NCI-H2081 (cell line): ENCODE measurements around the gene SKIL.
"Not testable (repeated sequence)": the region's sequence is repeated elsewhere in the genome, so short reads cannot be mapped to it uniquely, and the experiment has no call there.

Source experiments
- DNase-seq, 2 experiments: peaks; one replicate each; lab custom pipeline; 2025; lab: John Stamatoyannopoulos, UW

The SKIL gene

DNA sequence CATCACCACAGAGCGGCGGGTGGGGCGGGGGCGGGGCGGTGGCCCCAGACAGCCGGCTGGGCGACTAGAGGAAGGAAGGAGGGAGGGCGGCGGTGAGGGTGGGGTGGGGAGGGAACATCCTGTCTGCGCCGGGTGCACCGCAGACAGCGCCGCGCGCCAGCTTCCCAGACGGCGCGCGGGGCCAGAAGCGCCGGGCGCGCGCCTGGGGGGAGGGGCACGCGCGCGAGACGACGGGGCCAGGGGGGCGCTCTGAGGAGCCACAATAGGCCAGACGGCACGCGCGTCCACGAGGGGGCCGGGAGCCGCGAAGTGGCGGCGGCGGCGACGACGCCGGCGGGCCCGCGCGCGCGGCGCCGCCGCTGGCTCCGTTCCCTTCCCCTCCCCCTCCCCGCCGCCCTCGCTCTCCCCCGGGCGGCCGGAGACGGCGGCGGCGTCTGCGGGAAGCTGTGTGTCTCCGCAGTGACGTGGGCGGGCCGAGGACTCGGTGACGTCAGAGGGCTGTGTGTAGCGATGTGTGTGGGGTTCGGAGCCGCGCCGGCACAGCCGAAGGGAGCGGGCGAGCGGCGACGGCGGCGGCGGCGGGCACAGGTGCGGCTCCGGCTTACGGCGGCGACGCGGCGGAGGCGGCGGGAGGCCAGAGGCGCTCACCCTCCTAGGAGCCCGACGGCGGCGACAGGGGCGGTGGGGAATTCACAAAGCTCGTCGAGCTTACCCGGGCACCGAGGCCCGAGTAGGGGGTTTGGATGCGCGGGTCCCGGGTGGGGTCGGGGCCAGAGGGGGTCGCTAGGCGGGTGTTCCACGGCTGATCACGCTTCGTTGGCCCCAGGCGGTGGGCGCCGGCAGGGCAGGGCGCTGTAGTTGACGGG is at the start of gene SKIL:
SKIL (plus strand) TSS at position 540 of the 866 bp plus-strand sequence. CDS start 2,617 bp downstream, outside the sequence.
- peak; percentile 97 to 99 for DNase-seq

- no peak for DNase-seq
Observed at GRCh38 chr3:170309046-170309445, 48.5 kb upstream of the SKIL start.

GRCh38 chr3:170317954-170318353 is 39.6 kb upstream of the SKIL start:
- DNase-seq, result no peak

- no peak for DNase-seq
Observed at GRCh38 chr3:170320461-170321121, 36.9 kb upstream of the SKIL start.

GRCh38 chr3:170321321-170322034 is 36.0 kb upstream of the SKIL start:
- peak in 1 of 2 experiments; percentile 25 for DNase-seq

GRCh38 chr3:170322566-170323269 is 34.8 kb upstream of the SKIL start:
- no peak for DNase-seq

DNA sequence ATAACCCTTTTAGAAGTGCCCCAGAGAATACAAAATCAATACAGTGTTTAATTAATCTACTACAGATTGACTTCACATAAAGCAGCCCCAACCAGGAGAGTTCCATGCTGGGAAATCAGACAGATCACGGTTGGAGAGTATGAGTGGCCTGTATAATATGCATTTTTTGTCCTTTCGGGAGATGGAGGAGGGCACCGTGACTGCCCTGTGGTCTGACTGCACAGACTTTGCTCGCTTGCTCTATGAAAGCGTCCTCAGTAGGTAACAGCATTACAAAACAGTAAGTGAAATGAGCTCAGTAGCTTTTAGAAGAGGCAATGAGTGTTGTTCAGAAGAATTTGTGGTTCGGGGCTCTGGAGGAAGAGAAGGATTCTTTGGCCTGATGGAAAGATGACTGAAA is 34.2 kb upstream of the SKIL start:
- no peak for DNase-seq

GRCh38 chr3:170324962-170325361 is 32.6 kb upstream of the SKIL start:
- no peak for DNase-seq

GRCh38 chr3:170327040-170327808 is 30.3 kb upstream of the SKIL start:
- DNase-seq, result no peak

DNA sequence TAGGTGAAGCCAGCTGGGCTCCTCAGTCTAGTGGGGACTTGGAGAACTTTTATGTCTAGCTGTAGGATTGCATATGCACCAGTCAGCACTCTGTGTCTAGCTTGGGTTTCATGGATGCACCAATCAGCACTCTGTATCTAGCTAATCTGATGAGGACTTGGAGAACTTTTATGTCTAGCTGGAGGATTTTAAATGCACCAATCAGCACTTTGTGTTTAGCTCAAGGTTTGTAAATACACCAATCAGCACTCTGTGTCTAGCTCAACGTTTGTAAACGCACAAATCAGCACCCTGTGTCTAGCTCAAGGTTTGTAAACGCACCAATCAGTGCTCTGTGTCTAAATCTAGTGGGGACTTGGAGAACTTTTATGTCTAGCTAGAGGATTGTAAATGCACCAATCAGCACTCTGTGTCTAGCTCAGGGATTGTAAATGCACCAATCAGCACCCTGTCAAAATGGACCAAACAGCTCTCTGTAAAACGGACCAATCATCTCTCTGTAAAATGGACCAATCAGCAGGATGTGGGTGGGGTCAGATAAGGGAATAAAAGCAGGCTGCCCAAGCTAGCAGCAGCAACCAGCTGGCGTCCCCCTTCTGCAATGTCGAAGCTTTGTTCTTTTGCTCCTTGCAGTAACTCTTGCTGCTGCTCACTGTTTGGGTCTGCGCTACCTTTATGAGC is 29.5 kb upstream of the SKIL start:
- DNase-seq, result not testable (repeated sequence)

DNA sequence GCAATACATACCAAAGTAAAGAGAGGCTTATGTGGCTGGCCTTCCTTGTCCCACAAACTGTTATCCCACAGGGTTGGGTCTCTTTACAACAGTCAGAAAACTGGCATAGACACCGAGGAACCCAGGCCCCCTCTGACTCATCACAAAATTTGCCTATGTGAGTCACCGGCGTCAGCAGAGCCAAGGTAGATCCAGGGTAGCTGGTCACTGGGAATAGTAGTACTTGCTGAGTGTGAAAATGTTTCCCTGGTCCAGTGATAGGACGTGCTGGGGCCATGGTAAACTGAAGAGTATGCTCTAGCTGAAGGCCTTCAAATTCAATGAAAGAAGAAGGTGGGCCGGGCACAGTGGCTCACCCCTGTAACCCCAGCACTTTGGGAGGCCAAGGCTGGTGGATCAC is 27.1 kb upstream of the SKIL start:
- no peak for DNase-seq

DNA sequence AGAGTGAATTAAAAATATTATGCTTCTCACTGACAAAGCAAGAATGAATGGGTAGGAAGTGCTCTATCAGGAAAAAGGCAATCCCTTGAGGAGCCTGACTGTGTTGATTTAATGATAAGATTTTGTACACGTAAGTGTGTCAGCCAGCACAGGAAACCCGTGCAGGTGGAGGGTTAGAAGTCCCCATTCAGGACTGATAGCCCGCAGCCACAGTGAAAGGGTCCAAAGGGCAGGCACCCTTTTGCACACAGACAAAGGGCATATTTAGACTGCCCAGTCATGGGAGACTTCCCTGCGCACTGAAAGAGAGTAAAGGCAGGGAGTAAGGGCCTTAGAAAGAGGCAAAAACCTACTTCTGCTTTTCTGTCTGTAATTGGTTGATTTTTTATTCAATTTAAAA is 26.4 kb upstream of the SKIL start:
- no peak for DNase-seq

- DNase-seq, result no peak
Observed at GRCh38 chr3:170337420-170337819, 20.1 kb upstream of the SKIL start.

DNA sequence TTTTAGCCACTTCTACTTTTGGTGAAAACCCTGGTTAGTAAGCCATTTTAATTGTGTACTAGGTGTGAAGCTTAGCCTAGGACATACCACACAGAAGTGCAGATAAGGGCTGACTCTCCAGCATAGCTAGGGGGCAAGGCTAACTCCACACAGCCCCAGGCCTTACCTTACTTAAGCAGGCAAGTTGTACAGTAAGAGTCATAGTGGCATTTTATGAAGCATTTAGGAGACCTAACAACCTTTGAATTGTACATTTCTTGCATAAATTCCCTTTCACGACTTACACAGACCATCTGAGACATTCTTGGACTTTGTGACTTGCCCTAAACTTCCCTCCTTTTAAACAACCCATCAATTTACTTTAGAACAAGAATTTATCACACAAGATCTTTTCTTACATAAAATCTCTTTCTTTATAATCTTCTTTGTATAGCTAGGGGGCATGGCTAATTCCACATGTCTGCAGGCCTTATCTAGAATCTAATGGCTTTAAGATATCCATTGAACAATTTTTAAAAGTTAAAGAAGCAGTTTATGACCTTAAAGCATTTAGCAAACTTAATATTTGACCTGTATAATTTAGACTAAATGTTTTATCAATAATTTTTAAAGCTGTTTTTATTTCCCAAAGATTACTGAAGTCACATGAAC is 18.7 kb upstream of the SKIL start:
- no peak for DNase-seq

DNA sequence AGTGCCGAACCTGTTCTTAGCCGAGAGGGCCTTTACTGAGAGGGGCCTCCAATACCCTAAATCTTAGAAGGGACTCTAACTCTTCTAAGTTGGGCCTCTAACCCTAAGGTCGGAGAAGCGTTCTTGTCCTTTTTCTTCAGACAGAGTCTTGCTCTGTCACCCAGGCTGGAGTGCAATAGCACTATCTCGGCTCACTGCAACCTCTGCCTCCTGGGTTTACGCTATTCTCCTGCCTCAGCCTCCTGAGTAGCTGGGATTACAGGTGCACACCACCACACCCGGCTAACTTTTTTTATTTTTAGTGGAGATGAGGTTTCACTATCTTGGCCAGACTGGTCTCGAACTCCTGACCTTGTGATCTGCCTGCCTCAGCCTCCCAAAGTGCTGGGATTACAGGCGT is 15.2 kb upstream of the SKIL start:
- DNase-seq, result not testable (repeated sequence)

DNA sequence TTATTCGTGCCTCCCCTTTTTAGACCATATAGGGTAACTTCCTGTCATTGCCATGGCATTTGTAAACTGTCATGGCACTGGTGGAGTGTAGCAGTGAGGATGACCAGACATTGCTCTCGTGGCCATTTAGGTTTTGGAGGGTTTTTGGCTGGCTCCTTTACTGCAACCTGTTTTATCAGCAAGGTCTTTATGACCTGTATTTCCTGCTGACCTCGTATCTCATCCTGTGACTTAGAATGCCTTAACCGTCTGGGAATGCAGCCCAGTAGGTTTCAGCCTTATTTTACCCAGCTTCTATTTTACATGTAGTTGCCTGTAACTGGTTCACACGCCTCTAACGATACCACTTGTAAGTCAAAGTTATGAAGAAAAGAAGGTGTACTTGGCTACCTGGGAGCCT is 13.7 kb upstream of the SKIL start:
- DNase-seq, result not testable (repeated sequence)

GRCh38 chr3:170344971-170345370 is 12.5 kb upstream of the SKIL start:
- DNase-seq, result no peak

GRCh38 chr3:170346481-170347392 is 10.8 kb upstream of the SKIL start:
- DNase-seq, result no peak
